WTC11 (cell line): Measurements from ENCODE around the gene ALK.

ENCODE experiments used
- CREB1 ChIP-seq: sonication (generic); formaldehyde crosslinking; IDR thresholded peaks from 2 replicates; pipeline ENCODE4 v1.8.0; 2023; ENCODE audit warnings: mild to moderate bottlenecking, missing genetic modification reagents
- CTCF ChIP-seq: fragments of 200-600 bp; IDR thresholded peaks from 2 replicates; pipeline ENCODE4 v1.8.0; 2022; ENCODE audit warnings: antibody characterized with exemption
- ERG ChIP-seq: fragments of 250-450 bp; sonication (Bioruptor Pico); IDR thresholded peaks from 2 replicates; pipeline ENCODE4 v1.8.0; 2021; ENCODE audit warnings: mild to moderate bottlenecking
- ETV6 ChIP-seq: sonication (generic); formaldehyde crosslinking; IDR thresholded peaks from 2 replicates; pipeline ENCODE4 v1.8.1; 2022; ENCODE audit warnings: mild to moderate bottlenecking, missing genetic modification reagents
- FOXJ3 ChIP-seq: sonication (generic); formaldehyde crosslinking; IDR thresholded peaks from 2 replicates; pipeline ENCODE4 v1.9.0; 2021; ENCODE audit warnings: missing genetic modification reagents, mild to moderate bottlenecking, borderline replicate concordance
- FOXP1 ChIP-seq: sonication (generic); formaldehyde crosslinking; IDR thresholded peaks from 2 replicates; pipeline ENCODE4 v1.8.0; 2022; ENCODE audit warnings: missing genetic modification reagents, mild to moderate bottlenecking, moderate library complexity, borderline replicate concordance
- KAT7 ChIP-seq: sonication (generic); formaldehyde crosslinking; IDR thresholded peaks from 2 replicates; pipeline ENCODE4 v1.8.1; 2023; ENCODE audit warnings: missing genetic modification reagents, mild to moderate bottlenecking, borderline replicate concordance
- MAX ChIP-seq: sonication (generic); formaldehyde crosslinking; IDR thresholded peaks from 2 replicates; pipeline ENCODE4 v1.8.0; 2022; ENCODE audit warnings: mild to moderate bottlenecking, missing genetic modification reagents
- PREB ChIP-seq: sonication (generic); formaldehyde crosslinking; IDR thresholded peaks from 2 replicates; pipeline ENCODE4 v1.8.1; 2022; ENCODE audit warnings: mild to moderate bottlenecking, missing genetic modification reagents, moderate library complexity, borderline replicate concordance
- SMAD4 ChIP-seq: sonication (generic); formaldehyde crosslinking; IDR thresholded peaks from 2 replicates; pipeline ENCODE4 v1.8.0; 2022; ENCODE audit warnings: mild to moderate bottlenecking, missing genetic modification reagents
- TCF7 ChIP-seq: sonication (generic); formaldehyde crosslinking; IDR thresholded peaks from 2 replicates; pipeline ENCODE4 v1.8.0; 2022; ENCODE audit warnings: mild to moderate bottlenecking, low read depth, missing genetic modification reagents, moderate library complexity
- USF1 ChIP-seq: sonication (generic); formaldehyde crosslinking; IDR thresholded peaks from 2 replicates; pipeline ENCODE4 v1.8.0; 2022; ENCODE audit warnings: mild to moderate bottlenecking, missing genetic modification reagents
- ZNF317 ChIP-seq: sonication (generic); formaldehyde crosslinking; IDR thresholded peaks from 2 replicates; pipeline ENCODE4 v1.8.1; 2023; ENCODE audit warnings: low read depth, mild to moderate bottlenecking, moderate library complexity, missing genetic modification reagents, borderline replicate concordance
- ZNF512 ChIP-seq: sonication (generic); formaldehyde crosslinking; IDR thresholded peaks from 2 replicates; pipeline ENCODE4 v1.8.1; 2022; ENCODE audit warnings: missing genetic modification reagents, borderline replicate concordance

- TF ChIP-seq CTCF, result no peak
- no peak for TF ChIP-seq TCF7
- no peak for TF ChIP-seq ERG (CRISPR knock-in tag)
- no peak for TF ChIP-seq FOXJ3
- no peak for TF ChIP-seq ZNF512 (CRISPR knock-in tag)
- TF ChIP-seq USF1, result no peak
- no peak for TF ChIP-seq MAX
- TF ChIP-seq FOXP1, result no peak
- no peak for TF ChIP-seq ZNF317
- no peak for TF ChIP-seq CREB1 (CRISPR knock-in tag)
- no peak for TF ChIP-seq PREB (CRISPR knock-in tag)
- TF ChIP-seq ETV6 (CRISPR knock-in tag), result no peak
- TF ChIP-seq KAT7 (CRISPR knock-in tag), result no peak
- TF ChIP-seq SMAD4 (CRISPR knock-in tag), result no peak
Observed at GRCh38 chr2:29811378-29811777, 110.0 kb downstream of the ALK start.
